Lung (tissue), 12 donors: ENCODE results near the gene TMEM144. TPM values are rescaled to one million over a fixed set of nuclear protein-coding genes. Genes with fewer than 3 reads are reported as not detected.

ENCODE experiments used
- ATAC-seq: fragments of 200-7000 bp; cut with Tn5 transposase; one replicate; pipeline ENCODE4 v1.9.1; 2020; ENCODE audit warnings: moderate number of reproducible peaks; ENCODE audit not compliant: insufficient read depth, low FRiP score
- DNase-seq, 3 donors: peaks; one replicate each; pipeline ENCODE4 v3.0.0-alpha.2; 2013 to 2017
- H3K27ac ChIP-seq, 2 donors: one replicate each; pipeline ENCODE4 v1.5.1; 2013; ENCODE audit warnings: mild to moderate bottlenecking in 2 of 2, moderate library complexity in 2 of 2, control low read depth in 1 of 2, inconsistent platforms in 1 of 2, low read depth in 1 of 2, low read length in 1 of 2
- H3K27me3 ChIP-seq, 3 donors: one replicate each; pipeline ENCODE4 v1.5.1; 2013; ENCODE audit warnings: low read length in 2 of 3; ENCODE audit not compliant: control insufficient read depth in 3 of 3, insufficient read depth in 3 of 3
- H3K36me3 ChIP-seq, 4 donors: one replicate each; pipeline ENCODE4 v1.5.1; 2013; ENCODE audit warnings: low read length in 4 of 4, mild to moderate bottlenecking in 1 of 4, moderate library complexity in 1 of 4; ENCODE audit not compliant: control insufficient read depth in 4 of 4, insufficient read depth in 4 of 4
- H3K4me1 ChIP-seq, 5 donors: one replicate each; pipeline ENCODE4 v1.5.1; 2013; ENCODE audit warnings: low read length in 5 of 5, mild to moderate bottlenecking in 2 of 5, moderate library complexity in 1 of 5; ENCODE audit not compliant: control insufficient read depth in 5 of 5, insufficient read depth in 5 of 5
- H3K4me3 ChIP-seq: one replicate; pipeline ENCODE4 v1.5.1; 2013; ENCODE audit warnings: mild to moderate bottlenecking, control low read depth, moderate library complexity
- H3K9ac ChIP-seq, 2 donors: one replicate each; pipeline ENCODE4 v1.5.1; 2013; ENCODE audit warnings: low read length in 2 of 2, control low read depth in 1 of 2; ENCODE audit not compliant: insufficient read depth in 1 of 2
- H3K9me3 ChIP-seq, 4 donors: one replicate each; pipeline ENCODE4 v1.5.1; 2013; ENCODE audit warnings: low read length in 3 of 4, mild to moderate bottlenecking in 1 of 4, moderate library complexity in 1 of 4; ENCODE audit not compliant: control insufficient read depth in 4 of 4, insufficient read depth in 3 of 4
- CTCF ChIP-seq: IDR thresholded peaks from 2 replicates; pipeline ENCODE4 v1.5.1; 2012; ENCODE audit warnings: mild to moderate bottlenecking; ENCODE audit errors: control extremely low read depth, extremely low read depth
- WGBS, 2 donors: extraction: QIAGEN DNeasy Blood & Tissue Kit; methylation state at CpG; one replicate each; pipeline ENCODE4 v1.1.7; 2013; 5-methylcytosine and 5-hydroxymethylcytosine counted together
- polyA plus RNA-seq, 2 donors: library from polyadenylated mRNA; stranded (reverse); fragments of 200-250 nt; gene quantifications; one replicate each; pipeline ENCODE4 v1.2.1, GENCODE V29; 2013
- total RNA-seq, 2 donors: library from RNA; depleted of rRNA in 1 of 2; stranded (reverse); fragments of >200 nt in 1 of 2; gene quantifications; one replicate each; pipeline ENCODE4 v1.2.1, GENCODE V29; 2014 to 2021
- donor health status: control.
- donor health status: control.
- donor health status: Bipolar disorder and iron deficiency.
- donor health status: healthy.
- donor health status: DM: yes; HTN: yes; CAD: no.

The TMEM144 gene
- total and polyA plus RNA-seq, 4 donors = 3.7 to 17.3 (median 11.6) TPM

- DNase-seq (no peak), ATAC-seq (no peak)
- Histone ChIP-seq H3K4me1 (no peaks in the 10 kb centered on the region), H3K27me3 (no peaks in the 10 kb centered on the region), H3K27ac (no peak overlapping the region), H3K9ac (no peak overlapping the region), H3K36me3 (no peaks in the 10 kb centered on the region), H3K9me3 (no peaks in the 10 kb centered on the region), H3K4me3 (no peak overlapping the region)
- no peak for TF ChIP-seq CTCF
- 90 to 91% methylated on average over 5 of the region's 5 CpGs for WGBS, 2 donors
Measured at GRCh38 chr4:158280856-158281255, 70.6 kb downstream of the TMEM144 start.

DNA sequence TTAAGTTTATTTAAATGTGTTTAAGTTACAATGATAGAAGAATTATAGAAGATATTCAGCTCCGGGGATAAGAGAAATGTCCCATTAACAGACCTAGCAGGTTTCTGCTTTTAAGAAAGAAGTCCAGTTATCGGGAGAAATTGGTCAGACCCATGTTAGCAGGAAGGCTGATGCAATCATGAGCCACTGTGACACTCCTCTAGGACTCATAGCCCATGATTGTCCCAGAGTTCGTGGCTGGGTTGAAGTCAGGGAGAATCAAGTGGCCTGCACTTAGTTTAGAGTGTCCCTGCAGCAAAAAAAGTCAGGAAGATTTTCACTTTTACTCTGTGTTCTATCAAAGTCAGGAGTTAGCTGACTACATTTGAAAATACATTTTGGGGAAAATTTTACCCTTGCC lies 72.0 kb downstream of the TMEM144 start:
- WGBS, 2 donors = 87 to 90% methylated on average over 3 of the region's 3 CpGs
- no peak overlapping the region for H3K9ac ChIP-seq
- no peak overlapping the region for H3K27ac ChIP-seq
- ATAC-seq (no peak), DNase-seq (no peak)
- no peaks in the 10 kb centered on the region for H3K36me3 ChIP-seq
- no peaks in the 10 kb centered on the region for H3K4me1 ChIP-seq
- H3K27me3 ChIP-seq = no peaks in the 10 kb centered on the region
- TF ChIP-seq CTCF = no peak
- H3K4me3 ChIP-seq = no peak overlapping the region
- no peaks in the 10 kb centered on the region for H3K9me3 ChIP-seq

- no peak for TF ChIP-seq CTCF
- DNase-seq = no peak
- no peaks in the 10 kb centered on the region for H3K27me3 ChIP-seq
- no peaks in the 10 kb centered on the region for H3K36me3 ChIP-seq
- H3K4me1 ChIP-seq = no peaks in the 10 kb centered on the region
- no peak for ATAC-seq
- no peak overlapping the region for H3K4me3 ChIP-seq
- H3K27ac ChIP-seq = no peak overlapping the region
- no peaks in the 10 kb centered on the region for H3K9me3 ChIP-seq
- 94 to 95% methylated on average over 6 of the region's 6 CpGs for WGBS, 2 donors
- H3K9ac ChIP-seq = no peak overlapping the region
Measured at GRCh38 chr4:158285429-158286216, 75.3 kb downstream of the TMEM144 start.
